Psoas muscle (tissue), 8 donors: ENCODE results near the gene LPCAT1. TPM values are rescaled to one million over a fixed set of nuclear protein-coding genes. Genes with fewer than 3 reads are reported as not detected.

ENCODE experiments used
- ATAC-seq, 4 donors: fragments of 200-7000 bp; cut with Tn5 transposase; one replicate each; pipeline ENCODE4 v1.9.1; 2020; ENCODE audit warnings: moderate library complexity in 3 of 4, mild to moderate bottlenecking in 2 of 4
- DNase-seq, 2 donors: peaks; one replicate each; pipeline ENCODE4 v3.0.0-alpha.2; 2020
- H3K27ac ChIP-seq: fragments of 200-600 bp; one replicate; pipeline ENCODE4 v1.8.0; 2022
- H3K27me3 ChIP-seq, 3 donors: fragments of 200-600 bp in 1 of 3; one replicate each; pipeline versions ENCODE4 v1.6.1 to v1.8.0; 2013 to 2022; ENCODE audit warnings: low read length in 2 of 3, mild to moderate bottlenecking in 2 of 3, moderate library complexity in 1 of 3; ENCODE audit not compliant: insufficient read depth in 3 of 3
- H3K36me3 ChIP-seq, 2 donors: fragments of 200-600 bp in 1 of 2; one replicate each; pipeline versions ENCODE4 v1.6.1 to v1.8.0; 2013 to 2022; ENCODE audit warnings: low read depth in 1 of 2, mild to moderate bottlenecking in 1 of 2, moderate library complexity in 1 of 2; ENCODE audit not compliant: insufficient read depth in 1 of 2
- H3K4me1 ChIP-seq: fragments of 200-600 bp; one replicate; pipeline ENCODE4 v1.8.0; 2022
- H3K4me3 ChIP-seq: fragments of 200-600 bp; one replicate; pipeline ENCODE4 v1.8.0; 2022; ENCODE audit warnings: mild to moderate bottlenecking
- H3K9me3 ChIP-seq: fragments of 200-600 bp; one replicate; pipeline ENCODE4 v1.8.0; 2022
- WGBS, 3 donors: extraction: QIAGEN DNeasy Blood & Tissue Kit; methylation state at CpG; one replicate each; pipeline versions ENCODE4 v1.1.6 to v1.1.7; 2013; 5-methylcytosine and 5-hydroxymethylcytosine counted together
- intact Hi-C, 2 donors: fragments of 100-400 bp; cut with DNase I; formaldehyde crosslinking; loops; one replicate each; pipeline versions ENCODE4 v1.11.0 to v1.14.2; 2022
- polyA plus RNA-seq, 3 donors: library from polyadenylated mRNA; stranded (reverse); fragments of 200-250 nt; gene quantifications; one replicate each; pipeline ENCODE4 v1.2.3, GENCODE V29; 2013
- total RNA-seq, 4 donors: library from RNA; stranded (reverse); fragmentation: NEBNext Ultra II Directional in 2 of 4; extraction: Animal tissue kit (Norgen Biotek cat#: 25700) in 2 of 4; gene quantifications; one replicate each; pipeline versions ENCODE4 v1.2.1 to v1.2.4, GENCODE V29; 2021 to 2023
- TF ChIP-seq, protein P1 (sequence below): fragments of 200-600 bp; IDR thresholded peaks from one replicate; pipeline ENCODE4 v1.8.0; 2022; ENCODE audit warnings: antibody characterized with exemption
- donor health status: healthy with polysubstance abuse.
- donor health status: DM: no; HTN: no; CAD: no; lungs with moderate emphysema.
- donor health status: Bipolar disorder and iron deficiency.
- donor health status: healthy.
- donor health status: DM: yes; HTN: yes; CAD: no.
- donor health status: DM: no; HTN: no; CAD: no.
- donor health status: DM: no; HTN: no; CAD: no.
- donor health status: DM: yes; HTN: yes; CAD: no.

Gene LPCAT1
- total and polyA plus RNA-seq, 7 donors = 2.4 to 6.2 (median 4.7) TPM

GRCh38 chr5:1440098-1440493 is 83.7 kb downstream of the LPCAT1 start:
- WGBS, 3 donors = 83 to 88% (median 87%) methylated on average over 3 of the region's 3 CpGs
- H3K4me1 ChIP-seq = no peaks in the 10 kb centered on the region
- TF ChIP-seq, protein P1, sequence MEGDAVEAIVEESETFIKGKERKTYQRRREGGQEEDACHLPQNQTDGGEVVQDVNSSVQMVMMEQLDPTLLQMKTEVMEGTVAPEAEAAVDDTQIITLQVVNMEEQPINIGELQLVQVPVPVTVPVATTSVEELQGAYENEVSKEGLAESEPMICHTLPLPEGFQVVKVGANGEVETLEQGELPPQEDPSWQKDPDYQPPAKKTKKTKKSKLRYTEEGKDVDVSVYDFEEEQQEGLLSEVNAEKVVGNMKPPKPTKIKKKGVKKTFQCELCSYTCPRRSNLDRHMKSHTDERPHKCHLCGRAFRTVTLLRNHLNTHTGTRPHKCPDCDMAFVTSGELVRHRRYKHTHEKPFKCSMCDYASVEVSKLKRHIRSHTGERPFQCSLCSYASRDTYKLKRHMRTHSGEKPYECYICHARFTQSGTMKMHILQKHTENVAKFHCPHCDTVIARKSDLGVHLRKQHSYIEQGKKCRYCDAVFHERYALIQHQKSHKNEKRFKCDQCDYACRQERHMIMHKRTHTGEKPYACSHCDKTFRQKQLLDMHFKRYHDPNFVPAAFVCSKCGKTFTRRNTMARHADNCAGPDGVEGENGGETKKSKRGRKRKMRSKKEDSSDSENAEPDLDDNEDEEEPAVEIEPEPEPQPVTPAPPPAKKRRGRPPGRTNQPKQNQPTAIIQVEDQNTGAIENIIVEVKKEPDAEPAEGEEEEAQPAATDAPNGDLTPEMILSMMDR = no peak
- DNase-seq = no peak
- peaks cover 0 to 50% (median 12%) of the 10 kb centered on the region in 3 donors for H3K27me3 ChIP-seq
- ATAC-seq = no peak
- H3K27ac ChIP-seq = no peak overlapping the region
- peaks cover 6% of the 10 kb centered on the region for H3K9me3 ChIP-seq
- intact Hi-C loops = no loop called here
- H3K4me3 ChIP-seq = no peak overlapping the region
- no peaks in the 10 kb centered on the region for H3K36me3 ChIP-seq

DNA sequence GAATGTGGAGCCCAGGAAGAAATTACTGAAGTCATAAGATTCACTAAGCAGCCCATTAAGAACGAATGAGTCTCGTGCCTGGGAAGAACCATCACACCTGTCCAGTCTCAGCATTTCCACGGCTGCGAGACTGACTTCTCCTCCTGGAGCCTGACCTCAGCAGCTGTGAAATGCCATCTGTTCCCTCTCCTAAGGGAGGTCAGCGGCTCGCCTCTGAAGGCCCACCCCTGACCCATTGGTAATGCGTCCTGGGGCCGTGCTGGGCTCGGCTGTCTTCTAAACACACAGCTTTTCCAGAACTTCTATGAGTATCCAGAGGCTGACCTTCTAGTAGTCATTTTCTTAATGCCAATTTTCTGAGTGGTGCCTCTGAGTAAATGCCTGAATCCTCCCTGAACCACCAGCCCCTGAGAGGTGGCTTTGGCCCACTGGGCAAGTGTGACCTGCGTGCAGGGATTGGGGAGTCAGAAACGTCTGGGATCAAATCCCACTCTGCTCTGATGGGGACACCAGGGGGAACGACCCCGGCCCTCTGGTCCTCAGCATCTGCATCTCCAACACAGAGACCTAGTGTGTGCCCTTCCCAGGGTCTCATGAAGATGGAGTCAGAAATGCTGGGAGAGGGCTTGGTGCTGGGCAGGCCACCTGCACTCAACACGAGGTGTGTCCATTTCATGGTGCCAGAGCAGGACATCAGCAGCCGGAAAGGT is 84.2 kb downstream of the LPCAT1 start:
- H3K4me3 ChIP-seq = no peak overlapping the region
- peaks cover 6% of the 10 kb centered on the region for H3K9me3 ChIP-seq
- 57 to 67% (median 57%) methylated on average over 15 of the region's 15 CpGs for WGBS, 3 donors
- H3K27me3 ChIP-seq = peaks cover 0 to 45% (median 12%) of the 10 kb centered on the region in 3 donors
- no peak overlapping the region for H3K27ac ChIP-seq
- no peaks in the 10 kb centered on the region for H3K4me1 ChIP-seq
- DNase-seq (no peak), ATAC-seq (no peak)
- intact Hi-C loops = no loop called here
- no peaks in the 10 kb centered on the region for H3K36me3 ChIP-seq
- TF ChIP-seq, protein P1 = no peak

DNA sequence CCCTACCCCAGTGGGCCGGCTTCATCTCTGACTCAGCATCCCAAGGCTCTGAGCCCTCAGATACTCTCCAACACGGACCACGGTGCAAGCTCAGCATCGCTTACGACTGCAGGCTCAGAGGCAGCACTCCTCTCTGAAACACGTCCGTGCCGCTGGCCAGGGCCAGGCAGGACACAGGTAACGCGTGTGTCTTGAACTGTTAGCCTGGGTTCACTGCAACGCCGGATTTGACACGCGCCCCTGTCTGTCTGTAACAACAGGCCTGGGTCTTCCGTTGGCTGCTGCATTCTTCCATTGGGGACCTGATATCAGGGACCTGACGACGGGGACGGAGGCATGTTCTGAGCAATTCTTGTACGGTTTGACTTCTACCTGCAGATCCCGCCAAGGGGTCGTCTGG is 84.9 kb downstream of the LPCAT1 start:
- no peak for DNase-seq
- Histone ChIP-seq H3K27me3 (peaks cover 0 to 38% (median 7%) of the 10 kb centered on the region in 3 donors), H3K36me3 (no peaks in the 10 kb centered on the region), H3K4me1 (no peaks in the 10 kb centered on the region), H3K27ac (no peak overlapping the region), H3K4me3 (no peak overlapping the region), H3K9me3 (peaks cover 6% of the 10 kb centered on the region)
- TF ChIP-seq, protein P1 = no peak
- WGBS, 3 donors = 83 to 89% (median 83%) methylated on average over 21 of the region's 21 CpGs
- intact Hi-C loops = no loop called here
- ATAC-seq = no peak

- peaks cover 6% of the 10 kb centered on the region for H3K9me3 ChIP-seq
- intact Hi-C loops = no loop called here
- H3K4me3 ChIP-seq = no peak overlapping the region
- TF ChIP-seq, protein P1 = no peak
- no peaks in the 10 kb centered on the region for H3K4me1 ChIP-seq
- DNase-seq = no peak
- no peak overlapping the region for H3K27ac ChIP-seq
- H3K36me3 ChIP-seq = no peaks in the 10 kb centered on the region
- 82 to 84% (median 83%) methylated on average over 25 of the region's 25 CpGs for WGBS, 3 donors
- ATAC-seq = no peak
- peaks cover 0 to 29% (median 6%) of the 10 kb centered on the region in 3 donors for H3K27me3 ChIP-seq
These were observed 85.7 kb downstream of the LPCAT1 start for GRCh38 chr5:1437876-1438559.
